ENCODE results near the gene ZNF726. TPM values are rescaled to one million over a fixed set of nuclear protein-coding genes. Genes with fewer than 3 reads are reported as not detected.
"Not testable (repeated sequence)": the region's sequence is repeated elsewhere in the genome, so short reads cannot be mapped to it uniquely, and the experiment has no call there.

ZNF726 gene
- total RNA-seq, 1 experiment from 2014 or later = 7.5 TPM

DNA sequence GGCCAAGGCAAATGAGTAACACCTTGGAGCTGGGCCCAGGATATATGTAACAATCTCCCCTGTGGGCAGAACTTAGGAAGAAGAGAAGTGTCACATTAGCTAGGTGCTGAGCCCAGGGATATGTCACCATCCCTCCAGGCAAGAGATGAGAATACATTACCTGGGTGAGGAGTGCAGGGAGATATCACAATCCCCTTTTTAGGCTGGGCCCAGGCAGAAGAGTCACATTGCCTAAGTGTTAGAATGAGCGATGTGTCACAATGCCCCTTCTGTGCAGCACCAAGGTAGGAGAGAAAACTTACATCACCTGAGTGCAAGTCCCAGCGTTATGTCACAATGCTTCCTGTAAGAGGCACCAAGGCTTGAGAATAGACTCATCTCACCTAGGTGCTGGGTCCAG is 60.3 kb downstream of the ZNF726 start:
- no peaks in the 10 kb centered on the region; the same call in 1 of the 2 replicates for H3K9me3 ChIP-seq (ENCODE audit: insufficient read depth, low read depth)
- H3K36me3 ChIP-seq (ENCODE audit: low read depth) = no peaks in the 10 kb centered on the region
- POLR2A ChIA-PET (ENCODE audit: unreplicated experiment) = no interaction called here
- no peaks in the 10 kb centered on the region for H3K79me2 ChIP-seq (ENCODE audit: low read depth)
- no peaks in the 10 kb centered on the region for H3K9me2 ChIP-seq (ENCODE audit: insufficient read depth)
- H3F3A ChIP-seq (ENCODE audit: insufficient read depth, low read depth) = no peaks in the 10 kb centered on the region
- DNase-seq = peak in 1 of 2 experiments; percentile 75
- no peak for TF ChIP-seq EZH2 (IDR thresholded peaks at IDR 0.05; ENCODE audit: low read depth)
- TF ChIP-seq, protein P1, sequence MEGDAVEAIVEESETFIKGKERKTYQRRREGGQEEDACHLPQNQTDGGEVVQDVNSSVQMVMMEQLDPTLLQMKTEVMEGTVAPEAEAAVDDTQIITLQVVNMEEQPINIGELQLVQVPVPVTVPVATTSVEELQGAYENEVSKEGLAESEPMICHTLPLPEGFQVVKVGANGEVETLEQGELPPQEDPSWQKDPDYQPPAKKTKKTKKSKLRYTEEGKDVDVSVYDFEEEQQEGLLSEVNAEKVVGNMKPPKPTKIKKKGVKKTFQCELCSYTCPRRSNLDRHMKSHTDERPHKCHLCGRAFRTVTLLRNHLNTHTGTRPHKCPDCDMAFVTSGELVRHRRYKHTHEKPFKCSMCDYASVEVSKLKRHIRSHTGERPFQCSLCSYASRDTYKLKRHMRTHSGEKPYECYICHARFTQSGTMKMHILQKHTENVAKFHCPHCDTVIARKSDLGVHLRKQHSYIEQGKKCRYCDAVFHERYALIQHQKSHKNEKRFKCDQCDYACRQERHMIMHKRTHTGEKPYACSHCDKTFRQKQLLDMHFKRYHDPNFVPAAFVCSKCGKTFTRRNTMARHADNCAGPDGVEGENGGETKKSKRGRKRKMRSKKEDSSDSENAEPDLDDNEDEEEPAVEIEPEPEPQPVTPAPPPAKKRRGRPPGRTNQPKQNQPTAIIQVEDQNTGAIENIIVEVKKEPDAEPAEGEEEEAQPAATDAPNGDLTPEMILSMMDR (conservative IDR thresholded peaks at IDR 0.05) = no peak
- no peak overlapping the region for H3K4me2 ChIP-seq
- CTCF ChIA-PET = no interaction called here
- no peaks in the 10 kb centered on the region for H3K4me1 ChIP-seq (replicated peaks; ENCODE audit: insufficient read depth)
- no peak overlapping the region for H3K4me3 ChIP-seq
- H3K27ac ChIP-seq = no peak overlapping the region
- H3K27me3 ChIP-seq (ENCODE audit: insufficient read depth, low read depth) = peaks cover 6% of the 10 kb centered on the region; the same call in 1 of the 2 replicates
- BruUV-seq (replicated peaks) = no TSS peak
- intact Hi-C loops (cut with micrococcal nuclease; ENCODE audit: unreplicated experiment) = no loop called here
- H2AFZ ChIP-seq = no peak overlapping the region
- no peaks in the 10 kb centered on the region for H4K20me1 ChIP-seq (ENCODE audit: insufficient read depth)

DNA sequence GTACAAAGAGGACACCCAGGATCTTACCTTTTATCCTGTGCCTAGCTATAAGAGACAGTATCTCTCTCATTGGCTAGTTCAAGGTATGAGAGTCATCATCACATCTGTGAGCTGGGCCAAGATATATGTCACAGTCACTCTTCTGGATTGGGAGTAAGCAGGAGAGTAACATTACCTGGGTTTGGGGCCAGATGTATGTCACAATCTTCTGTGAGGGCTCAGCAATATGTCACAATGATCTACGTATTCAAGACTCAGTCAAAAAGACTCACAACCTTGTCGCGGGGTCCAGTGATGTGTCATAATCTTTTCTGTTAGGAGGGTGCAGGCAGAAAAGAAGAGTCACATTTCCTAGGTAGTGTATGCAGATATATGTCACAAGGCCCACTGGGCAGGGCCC is 61.9 kb downstream of the ZNF726 start:
- intact Hi-C loops (cut with micrococcal nuclease; ENCODE audit: unreplicated experiment); H3K36me3 ChIP-seq (ENCODE audit: low read depth); H3K27me3 ChIP-seq (ENCODE audit: insufficient read depth, low read depth); DNase-seq; POLR2A ChIA-PET (ENCODE audit: unreplicated experiment); H3K27ac ChIP-seq; H3K9me3 ChIP-seq (ENCODE audit: insufficient read depth, low read depth); H3K4me2 ChIP-seq; H3K4me3 ChIP-seq; H3F3A ChIP-seq (ENCODE audit: insufficient read depth, low read depth); CTCF ChIA-PET; BruUV-seq (replicated peaks); H3K79me2 ChIP-seq (ENCODE audit: low read depth); H3K9me2 ChIP-seq (ENCODE audit: insufficient read depth); H4K20me1 ChIP-seq (ENCODE audit: insufficient read depth); H2AFZ ChIP-seq; H3K4me1 ChIP-seq (replicated peaks; ENCODE audit: insufficient read depth): not testable (repeated sequence)

DNA sequence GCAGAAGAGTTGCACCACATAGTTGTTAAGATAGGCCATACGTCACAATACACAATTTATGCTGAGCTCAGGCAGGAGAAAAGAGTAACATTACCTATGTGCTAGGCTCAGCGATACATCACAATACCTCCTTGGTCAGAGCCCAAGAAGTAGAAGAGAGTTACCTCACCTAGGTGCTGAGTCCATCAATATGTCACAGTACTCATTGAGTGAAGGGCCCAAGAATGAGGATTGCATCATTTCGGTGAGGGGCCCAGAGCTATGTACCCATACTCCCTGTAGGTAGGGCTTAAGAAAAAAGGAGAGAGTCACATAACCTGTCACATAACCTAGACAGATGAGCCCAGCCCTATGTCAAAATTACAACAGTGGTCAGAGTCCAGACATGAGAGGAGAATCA is 62.6 kb downstream of the ZNF726 start:
- H4K20me1 ChIP-seq (ENCODE audit: insufficient read depth); H3F3A ChIP-seq (ENCODE audit: insufficient read depth, low read depth); H3K79me2 ChIP-seq (ENCODE audit: low read depth); H3K4me3 ChIP-seq; H3K27ac ChIP-seq; POLR2A ChIA-PET (ENCODE audit: unreplicated experiment); H2AFZ ChIP-seq; intact Hi-C loops (cut with micrococcal nuclease; ENCODE audit: unreplicated experiment); H3K27me3 ChIP-seq (ENCODE audit: insufficient read depth, low read depth); CTCF ChIA-PET; BruUV-seq (replicated peaks); H3K36me3 ChIP-seq (ENCODE audit: low read depth); H3K4me2 ChIP-seq; H3K9me2 ChIP-seq (ENCODE audit: insufficient read depth); H3K4me1 ChIP-seq (replicated peaks; ENCODE audit: insufficient read depth); H3K9me3 ChIP-seq (ENCODE audit: insufficient read depth, low read depth): not testable (repeated sequence)
- DNase-seq = peak in 1 of 2 experiments; percentile 23

DNA sequence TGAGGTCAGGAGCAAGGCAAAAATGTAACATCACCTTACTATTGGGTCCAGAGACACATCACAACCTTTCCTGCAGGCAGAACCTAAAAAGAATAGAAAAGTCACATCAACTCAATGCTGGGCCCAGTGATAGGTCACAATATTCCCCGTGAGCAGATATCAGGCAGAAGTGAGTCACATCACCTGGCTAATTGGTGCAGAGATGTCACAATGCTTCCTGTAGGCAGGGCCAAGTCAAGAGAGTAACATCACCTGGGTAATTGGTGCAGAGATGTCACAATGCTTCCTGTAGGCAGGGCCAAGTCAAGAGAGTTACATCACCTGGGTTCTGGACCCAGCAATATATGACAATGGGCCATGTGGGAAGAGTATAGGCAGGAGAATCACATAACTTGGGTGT is 63.4 kb downstream of the ZNF726 start:
- no TSS peak for BruUV-seq (replicated peaks)
- peak in 1 of 2 experiments; percentile 32 for DNase-seq
- CTCF ChIA-PET = no interaction called here

More for the DNA sequence above, 63.4 kb downstream of the ZNF726 start:
- Histone ChIP-seq H3K4me1 (replicated peaks; ENCODE audit: insufficient read depth) (no peaks in the 10 kb centered on the region), H3K36me3 (ENCODE audit: low read depth) (no peaks in the 10 kb centered on the region), H3K9me2 (ENCODE audit: insufficient read depth) (no peaks in the 10 kb centered on the region), H3K27ac (no peak overlapping the region), H3K27me3 (ENCODE audit: insufficient read depth, low read depth) (no peaks in the 10 kb centered on the region), H2AFZ (no peak overlapping the region), H3F3A (ENCODE audit: insufficient read depth, low read depth) (no peaks in the 10 kb centered on the region), H4K20me1 (ENCODE audit: insufficient read depth) (no peaks in the 10 kb centered on the region), H3K79me2 (ENCODE audit: low read depth) (no peaks in the 10 kb centered on the region), H3K9me3 (ENCODE audit: insufficient read depth, low read depth) (no peaks in the 10 kb centered on the region; the same call in 1 of the 2 replicates), H3K4me3 (no peak overlapping the region), H3K4me2 (no peak overlapping the region)
- intact Hi-C loops (cut with micrococcal nuclease; ENCODE audit: unreplicated experiment) = no loop called here
- no peak for TF ChIP-seq EZH2 (IDR thresholded peaks at IDR 0.05; ENCODE audit: low read depth)
- TF ChIP-seq, protein P1 (conservative IDR thresholded peaks at IDR 0.05) = no peak
- POLR2A ChIA-PET (ENCODE audit: unreplicated experiment) = no interaction called here

All from PC-9 (cell line).